HUDEP-2 (cell line): ENCODE results near the gene CCDC183.

Experiments
- DNase-seq, 76 experiments: peaks; one replicate each; lab custom pipeline; 2025; ENCODE audit not compliant: unreplicated experiment in 76 of 76; lab: John Stamatoyannopoulos, UW

The CCDC183 gene

GRCh38 chr9:136847088-136847825 is 51.1 kb downstream of the CCDC183 start:
- DNase-seq: peak in 71 of 76 experiments; percentile 8 to 90 (median 71)

GRCh38 chr9:136847826-136848392 is 51.8 kb downstream of the CCDC183 start:
- DNase-seq: peak in 74 of 76 experiments; percentile 18 to 90 (median 79)

GRCh38 chr9:136848393-136849037 is 52.4 kb downstream of the CCDC183 start:
- peak in 37 of 76 experiments; percentile 15 to 81 (median 57) for DNase-seq

DNA sequence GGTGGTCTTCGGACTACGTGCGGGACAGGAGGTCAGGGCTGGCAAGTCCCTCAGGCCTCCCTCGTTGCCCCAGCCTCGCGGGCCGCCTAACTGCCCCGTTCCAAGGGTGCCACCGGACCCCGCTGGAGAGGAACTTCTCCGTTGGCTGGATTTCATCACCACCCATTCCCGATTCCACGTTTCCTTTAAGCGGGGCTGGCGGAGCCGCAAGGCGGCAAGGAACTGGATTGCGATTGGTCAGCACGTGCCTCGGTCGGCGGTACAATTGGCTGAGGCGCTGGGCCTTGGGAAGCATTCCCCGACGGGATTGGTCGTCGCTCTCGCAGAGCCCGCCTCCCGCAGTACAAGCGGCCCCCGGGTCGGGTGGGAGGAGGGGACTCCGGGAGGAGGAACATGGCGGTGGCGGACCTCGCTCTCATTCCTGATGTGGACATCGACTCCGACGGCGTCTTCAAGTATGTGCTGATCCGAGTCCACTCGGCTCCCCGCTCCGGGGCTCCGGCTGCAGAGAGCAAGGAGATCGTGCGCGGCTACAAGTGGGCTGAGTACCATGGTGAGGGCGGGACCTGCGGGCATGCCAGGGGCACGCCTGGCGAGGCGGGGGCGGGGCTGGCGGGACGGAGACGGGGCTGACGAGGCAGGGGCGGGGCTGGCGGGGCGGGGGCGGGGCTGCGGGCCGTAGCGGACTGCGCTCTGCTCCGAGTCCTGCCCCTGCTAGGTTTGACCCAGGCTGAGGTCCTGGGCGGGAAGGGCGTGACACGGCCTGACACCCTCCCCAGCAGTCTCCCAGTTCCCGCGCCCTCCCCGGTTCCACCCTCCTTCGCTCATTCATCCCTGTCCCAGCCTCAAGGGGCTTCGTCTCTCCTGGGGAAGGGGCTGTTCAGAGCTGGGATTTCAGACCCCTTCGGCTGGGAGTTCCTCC is 53.2 kb downstream of the CCDC183 start, which contains the start of gene PHPT1:
TSS of gene PHPT1 (plus strand) at position 372 of the 922 bp plus-strand sequence. CDS start at position 394, 22 bp downstream.
- peak in 75 of 76 experiments; percentile 83 to 99 (median 97) for DNase-seq

DNA sequence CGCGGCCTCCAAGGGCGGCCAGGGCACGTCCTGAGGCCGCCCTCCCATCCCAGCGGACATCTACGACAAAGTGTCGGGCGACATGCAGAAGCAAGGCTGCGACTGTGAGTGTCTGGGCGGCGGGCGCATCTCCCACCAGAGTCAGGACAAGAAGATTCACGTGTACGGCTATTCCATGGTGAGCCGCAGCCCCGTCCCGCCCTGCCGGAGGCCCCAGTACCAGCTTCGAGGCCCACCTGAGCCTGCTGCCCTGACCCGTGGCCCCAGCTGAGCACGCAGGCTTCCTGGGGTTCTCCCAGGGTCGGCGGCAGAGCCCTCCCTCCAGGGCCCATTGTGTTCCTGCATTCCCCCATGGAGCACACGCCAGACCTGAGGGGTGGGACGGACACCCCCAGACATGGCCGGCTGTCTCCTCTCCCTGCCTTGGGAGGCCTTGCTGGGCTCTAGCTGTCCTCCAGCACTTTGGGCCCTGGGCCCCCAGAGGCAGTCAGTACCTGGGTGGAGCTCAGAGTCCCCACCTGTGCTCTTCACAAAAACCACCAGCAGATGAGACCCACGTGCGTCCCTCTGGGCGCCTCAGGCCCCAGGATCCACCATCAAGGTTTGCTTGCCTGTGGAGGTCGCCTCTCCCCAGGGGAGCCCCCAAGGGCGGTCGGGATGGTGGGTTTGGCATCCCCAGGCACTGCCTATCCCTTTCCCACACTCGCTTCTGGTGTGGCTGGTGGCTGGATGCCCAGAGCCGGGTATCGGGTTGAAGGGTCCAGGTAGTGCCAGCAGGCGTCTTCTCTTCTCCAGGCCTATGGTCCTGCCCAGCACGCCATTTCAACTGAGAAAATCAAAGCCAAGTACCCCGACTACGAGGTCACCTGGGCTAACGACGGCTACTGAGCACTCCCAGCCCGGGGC is 54.1 kb downstream of the CCDC183 start:
- DNase-seq: no peak

DNA sequence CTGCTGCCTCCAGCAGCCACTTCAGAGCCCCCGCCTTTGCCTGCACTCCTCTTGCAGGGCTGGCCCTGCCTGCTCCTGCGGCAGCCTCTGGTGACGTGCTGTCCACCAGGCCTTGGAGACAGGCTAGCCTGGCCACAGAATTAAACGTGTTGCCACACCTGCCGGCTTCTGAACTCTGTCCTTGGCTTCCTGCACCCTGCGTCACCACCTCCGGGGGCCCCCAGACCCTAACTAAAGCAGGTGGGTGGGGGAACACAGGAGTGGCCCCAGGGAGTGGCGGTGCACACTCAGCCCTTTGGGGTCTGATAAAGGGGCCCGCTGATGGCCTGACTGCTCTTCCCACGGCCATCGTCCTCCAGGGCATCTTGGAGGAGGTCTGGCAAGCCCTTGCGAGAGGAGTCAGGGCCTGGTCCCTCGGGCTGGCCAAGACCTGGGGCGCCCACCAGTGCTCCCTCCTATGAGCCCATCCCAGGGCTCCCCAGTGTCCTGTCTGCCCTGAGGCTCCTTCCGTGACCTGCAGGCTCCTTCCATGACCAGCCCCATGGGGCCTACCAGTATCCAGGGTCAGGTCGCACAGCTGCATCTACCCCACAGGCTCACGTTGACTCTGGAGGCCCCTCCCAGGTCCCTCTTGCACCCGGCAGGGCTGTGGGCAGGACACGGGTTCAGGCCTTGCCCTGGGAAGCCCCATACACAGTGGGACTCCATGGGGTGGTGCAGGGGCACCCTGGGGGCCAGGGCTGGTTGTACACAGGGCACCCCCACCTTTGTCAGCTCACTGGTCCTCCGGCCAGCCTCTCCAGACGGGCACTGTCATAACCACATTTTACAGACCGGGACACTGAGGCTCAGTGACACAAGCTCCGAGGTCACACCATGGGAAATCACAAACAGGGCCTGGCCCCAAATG is 55.0 kb downstream of the CCDC183 start:
- no peak for DNase-seq

DNA sequence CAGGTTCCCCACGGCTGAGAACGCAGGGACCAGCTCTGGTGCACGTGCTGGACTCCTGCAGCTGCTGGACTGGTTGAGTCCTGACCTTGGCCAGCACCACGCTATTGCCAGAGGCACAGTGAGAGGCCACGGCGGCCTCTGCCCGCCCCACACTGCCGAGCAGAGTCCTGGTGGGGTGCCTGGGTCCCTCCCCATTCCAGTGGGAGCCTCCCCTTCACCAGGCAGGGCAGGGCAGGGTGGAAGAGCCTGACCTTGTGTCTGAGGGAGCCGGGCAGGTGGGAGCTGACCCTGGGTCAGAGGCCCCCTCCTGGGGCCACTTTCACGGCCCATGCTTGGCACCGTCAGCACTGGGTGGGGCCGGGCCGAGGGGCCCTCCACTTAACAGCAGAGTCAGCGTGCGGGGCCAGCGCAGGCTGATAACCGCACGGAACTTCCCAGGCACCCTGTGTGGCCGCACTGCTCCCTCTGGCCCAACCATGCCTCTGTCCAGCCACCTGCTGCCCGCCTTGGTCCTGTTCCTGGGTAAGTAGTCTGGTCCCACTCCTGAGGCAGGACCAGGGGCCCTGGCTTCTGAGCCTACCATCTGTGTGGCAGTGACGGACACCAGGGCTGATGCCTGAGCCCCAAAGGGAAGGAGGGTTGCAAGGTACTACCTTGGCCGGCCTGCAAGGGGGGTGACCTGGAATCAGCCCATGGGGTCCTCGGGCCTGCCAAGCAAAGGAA is 56.0 kb downstream of the CCDC183 start, which contains the start of gene MAMDC4:
TSS of gene MAMDC4 (plus strand) at position 406 of the 723 bp plus-strand sequence. CDS start at position 477, 71 bp downstream.
- no peak for DNase-seq

DNA sequence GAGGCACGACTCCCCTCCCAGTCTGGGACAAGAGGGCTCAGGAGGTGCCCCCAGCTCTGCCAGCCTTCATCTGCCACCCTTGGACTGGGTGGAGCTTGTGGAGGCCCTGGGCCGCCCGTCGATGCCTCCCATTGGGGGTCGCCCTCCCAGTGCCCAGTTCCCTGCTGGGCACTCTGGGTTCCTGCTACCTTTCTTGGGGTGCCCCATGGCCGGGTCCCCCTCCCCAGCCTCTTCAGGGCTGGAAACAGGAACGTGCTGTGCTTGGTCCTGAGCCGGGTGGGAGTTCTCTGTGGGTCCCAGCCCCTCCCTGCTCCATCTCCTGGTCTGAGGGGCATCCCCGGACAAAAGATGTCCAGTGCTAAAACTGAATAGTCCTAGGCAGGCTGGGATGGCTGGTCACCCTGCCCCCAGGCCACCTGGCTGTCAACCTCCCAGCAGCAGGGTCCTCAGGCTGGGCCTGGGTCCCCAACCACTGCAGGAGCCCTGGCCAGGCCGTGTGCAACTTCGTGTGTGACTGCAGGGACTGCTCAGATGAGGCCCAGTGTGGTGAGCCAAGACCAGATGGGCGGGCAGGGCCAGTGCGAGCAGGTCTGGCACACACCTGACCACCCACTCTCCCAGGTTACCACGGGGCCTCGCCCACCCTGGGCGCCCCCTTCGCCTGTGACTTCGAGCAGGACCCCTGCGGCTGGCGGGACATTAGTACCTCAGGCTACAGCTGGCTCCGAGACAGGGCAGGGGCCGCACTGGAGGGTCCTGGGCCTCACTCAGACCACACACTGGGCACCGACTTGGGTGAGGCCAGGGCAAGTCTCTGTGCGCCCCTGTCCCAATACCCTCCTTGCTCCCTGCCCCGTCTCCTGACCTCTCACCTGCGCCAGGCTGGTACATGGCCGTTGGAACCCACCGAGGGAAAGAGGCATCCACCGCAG is 56.8 kb downstream of the CCDC183 start:
- no peak for DNase-seq

DNA sequence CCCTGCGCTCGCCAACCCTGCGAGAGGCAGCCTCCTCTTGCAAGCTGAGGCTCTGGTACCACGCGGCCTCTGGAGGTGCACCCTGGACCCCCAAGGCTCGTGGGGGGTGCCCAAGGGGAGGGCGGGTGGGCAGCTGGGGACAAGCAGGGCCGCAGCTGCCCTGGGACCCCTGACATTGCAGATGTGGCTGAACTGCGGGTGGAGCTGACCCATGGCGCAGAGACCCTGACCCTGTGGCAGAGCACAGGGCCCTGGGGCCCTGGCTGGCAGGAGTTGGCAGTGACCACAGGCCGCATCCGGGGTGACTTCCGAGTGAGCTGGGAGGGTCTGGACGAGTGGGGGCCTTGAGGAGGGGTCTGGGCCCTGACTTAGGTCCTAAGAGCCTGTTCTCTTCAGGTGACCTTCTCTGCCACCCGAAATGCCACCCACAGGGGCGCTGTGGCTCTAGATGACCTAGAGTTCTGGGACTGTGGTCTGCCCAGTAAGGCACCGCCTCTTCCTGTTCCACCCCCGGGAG is 57.5 kb downstream of the CCDC183 start:
- no peak for DNase-seq

GRCh38 chr9:136854113-136854841 is 58.1 kb downstream of the CCDC183 start:
- no peak for DNase-seq

GRCh38 chr9:136854842-136855460 is 58.8 kb downstream of the CCDC183 start:
- no peak for DNase-seq

DNA sequence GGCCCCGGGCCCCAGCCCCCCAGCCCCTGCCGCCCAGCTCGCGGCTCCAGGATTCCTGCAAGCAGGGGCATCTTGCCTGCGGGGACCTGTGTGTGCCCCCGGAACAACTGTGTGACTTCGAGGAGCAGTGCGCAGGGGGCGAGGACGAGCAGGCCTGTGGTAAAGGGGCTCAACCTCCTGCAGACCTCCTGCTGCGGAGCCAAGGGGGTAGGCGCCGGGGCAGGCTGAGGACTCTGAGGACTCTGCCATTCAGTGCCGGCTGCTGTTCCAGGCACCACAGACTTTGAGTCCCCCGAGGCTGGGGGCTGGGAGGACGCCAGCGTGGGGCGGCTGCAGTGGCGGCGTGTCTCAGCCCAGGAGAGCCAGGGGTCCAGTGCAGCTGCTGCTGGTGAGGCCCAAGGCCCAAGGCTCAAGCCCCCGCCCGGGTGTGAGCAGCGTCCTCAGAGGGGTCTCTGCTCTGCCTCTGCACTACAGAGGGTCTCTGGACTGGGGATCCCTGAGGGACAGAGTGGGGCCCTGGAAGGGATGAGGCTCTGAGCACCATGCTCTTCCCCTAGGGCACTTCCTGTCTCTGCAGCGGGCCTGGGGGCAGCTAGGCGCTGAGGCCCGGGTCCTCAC is 59.4 kb downstream of the CCDC183 start:
- no peak for DNase-seq

DNA sequence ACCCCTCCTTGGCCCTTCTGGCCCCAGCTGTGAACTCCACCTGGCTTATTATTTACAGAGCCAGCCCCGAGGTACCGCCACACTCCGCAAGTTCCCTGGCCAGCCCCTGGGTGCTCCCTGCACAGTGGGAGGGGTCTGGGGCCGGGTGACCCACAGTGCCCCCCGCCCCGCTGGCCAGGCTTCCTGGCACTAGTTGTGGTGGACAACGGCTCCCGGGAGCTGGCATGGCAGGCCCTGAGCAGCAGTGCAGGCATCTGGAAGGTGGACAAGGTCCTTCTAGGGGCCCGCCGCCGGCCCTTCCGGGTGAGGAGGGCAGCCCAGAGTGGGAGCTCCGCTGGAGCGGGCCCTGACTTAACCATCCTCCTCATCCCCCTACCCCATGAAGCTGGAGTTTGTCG is 59.9 kb downstream of the CCDC183 start:
- no peak for DNase-seq

DNA sequence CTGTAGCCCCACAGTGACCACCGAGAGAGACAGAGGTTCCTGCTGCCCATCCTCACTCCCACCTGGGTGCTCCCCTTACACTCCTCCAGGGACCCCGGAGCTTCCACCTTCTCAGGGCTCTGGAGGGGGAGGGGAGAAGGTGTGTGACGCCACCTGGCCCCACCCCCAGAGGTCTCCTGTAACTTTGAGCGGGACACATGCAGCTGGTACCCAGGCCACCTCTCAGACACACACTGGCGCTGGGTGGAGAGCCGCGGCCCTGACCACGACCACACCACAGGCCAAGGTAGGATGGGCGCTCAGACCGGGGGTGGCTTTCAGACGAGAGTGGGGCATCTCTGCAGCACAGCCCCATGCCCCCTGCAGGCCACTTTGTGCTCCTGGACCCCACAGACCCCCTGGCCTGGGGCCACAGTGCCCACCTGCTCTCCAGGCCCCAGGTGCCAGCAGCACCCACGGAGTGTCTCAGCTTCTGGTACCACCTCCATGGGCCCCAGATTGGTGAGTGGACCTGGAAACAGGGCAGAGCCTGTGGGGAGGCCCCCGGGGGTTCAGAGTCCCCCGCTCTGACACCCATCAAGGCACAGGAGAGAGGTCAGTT is 60.5 kb downstream of the CCDC183 start:
- DNase-seq: no peak

DNA sequence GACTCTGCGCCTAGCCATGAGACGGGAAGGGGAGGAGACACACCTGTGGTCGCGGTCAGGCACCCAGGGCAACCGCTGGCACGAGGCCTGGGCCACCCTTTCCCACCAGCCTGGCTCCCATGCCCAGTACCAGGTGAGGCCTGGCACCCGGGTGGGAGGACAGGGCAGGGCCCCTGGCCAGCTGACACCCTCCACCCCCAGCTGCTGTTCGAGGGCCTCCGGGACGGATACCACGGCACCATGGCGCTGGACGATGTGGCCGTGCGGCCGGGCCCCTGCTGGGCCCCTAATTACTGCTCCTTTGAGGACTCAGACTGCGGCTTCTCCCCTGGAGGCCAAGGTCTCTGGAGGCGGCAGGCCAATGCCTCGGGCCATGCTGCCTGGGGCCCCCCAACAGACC is 61.0 kb downstream of the CCDC183 start:
- DNase-seq: no peak
